Measurements from ENCODE around the gene LRRFIP1. TPM values are rescaled to one million over a fixed set of nuclear protein-coding genes. Genes with fewer than 3 reads are reported as not detected.
"Not testable (repeated sequence)": the region's sequence is repeated elsewhere in the genome, so short reads cannot be mapped to it uniquely, and the experiment has no call there.

LRRFIP1 gene
- total RNA-seq, 2 experiments from 2014 or later: 242 to 248 TPM

DNA sequence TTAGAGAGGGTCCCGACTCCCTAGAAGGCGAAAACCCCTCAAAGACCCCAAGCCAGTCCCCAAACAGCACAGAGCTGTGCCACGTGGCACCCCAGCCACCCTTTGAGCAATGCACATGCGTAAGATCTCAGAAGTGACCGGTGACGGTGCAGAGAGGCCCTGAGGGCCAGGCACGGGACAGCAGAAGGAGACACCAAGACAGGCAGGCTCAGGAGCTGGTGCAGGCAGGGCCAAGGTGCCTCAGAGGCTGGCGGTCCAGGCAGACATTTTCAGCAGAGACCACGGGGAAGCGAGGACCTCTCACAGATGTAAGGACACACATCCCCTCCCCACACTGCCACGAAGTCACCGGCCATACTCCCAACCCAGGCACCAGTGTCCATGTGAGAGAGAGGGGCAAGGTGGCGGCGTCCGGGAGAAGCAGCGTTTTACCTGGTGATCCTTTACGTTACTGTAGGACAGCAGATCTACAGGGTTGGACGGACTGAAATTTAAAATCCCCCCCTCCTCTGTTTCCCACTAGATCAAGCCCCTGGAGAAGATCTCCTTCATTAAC lies 34.9 kb upstream of the LRRFIP1 start:
- ChIA-PET CTCF (interaction anchor here (0.9 to 1.3 kb wide), 4 partner anchors 11 to 153 kb away, joined by 3 to 5 read pairs (median 4); no protein-coding TSS in a partner anchor), POLR2A (interaction anchor here (0.7 kb wide), 1 partner anchor 506 kb away, joined by 3 read pairs; no protein-coding TSS in a partner anchor)
- Mint-ChIP-seq H3K4me3 (no peak overlapping the region), H3K9me3 (no peaks in the 10 kb centered on the region), H3K27me3 (peaks cover 12% of the 10 kb centered on the region), H3K4me1 (peaks cover 17% of the 10 kb centered on the region), H3K27ac (no peak overlapping the region), H3K36me3 (ENCODE audit: low read depth) (no peaks in the 10 kb centered on the region)
- DNase-seq: no peak

DNA sequence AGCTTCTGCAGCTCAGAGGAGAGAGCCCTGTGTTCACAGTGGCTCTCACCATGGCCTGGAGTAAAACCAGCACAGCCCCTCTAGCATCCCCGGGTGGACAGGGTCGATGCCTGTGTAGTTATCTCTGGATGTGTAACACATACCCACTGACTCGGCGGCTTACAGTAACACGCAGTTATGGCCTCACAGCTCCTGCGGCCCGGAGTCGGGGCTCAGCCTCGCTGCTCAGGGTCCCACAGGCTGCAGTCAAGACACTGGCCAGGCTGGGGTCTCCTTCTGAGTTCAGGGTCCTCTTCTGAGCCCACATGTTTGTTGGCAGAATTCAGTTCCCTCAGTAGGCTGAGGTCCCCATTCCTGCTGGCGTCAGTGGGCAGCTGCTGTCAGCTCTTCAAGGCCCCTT lies 34.4 kb upstream of the LRRFIP1 start:
- H3K9me3 Mint-ChIP-seq: no peaks in the 10 kb centered on the region
- no peaks in the 10 kb centered on the region for H3K36me3 Mint-ChIP-seq (ENCODE audit: low read depth)
- no peak for DNase-seq
- no peak overlapping the region for H3K27ac Mint-ChIP-seq
- peaks cover 17% of the 10 kb centered on the region for H3K4me1 Mint-ChIP-seq
- no peak overlapping the region for H3K4me3 Mint-ChIP-seq
- POLR2A ChIA-PET: no interaction called here
- H3K27me3 Mint-ChIP-seq: peaks cover 9% of the 10 kb centered on the region
- CTCF ChIA-PET: interaction anchor here (1.1 kb wide), 1 partner anchor 118 kb away, joined by 3 read pairs; no protein-coding TSS in a partner anchor

DNA sequence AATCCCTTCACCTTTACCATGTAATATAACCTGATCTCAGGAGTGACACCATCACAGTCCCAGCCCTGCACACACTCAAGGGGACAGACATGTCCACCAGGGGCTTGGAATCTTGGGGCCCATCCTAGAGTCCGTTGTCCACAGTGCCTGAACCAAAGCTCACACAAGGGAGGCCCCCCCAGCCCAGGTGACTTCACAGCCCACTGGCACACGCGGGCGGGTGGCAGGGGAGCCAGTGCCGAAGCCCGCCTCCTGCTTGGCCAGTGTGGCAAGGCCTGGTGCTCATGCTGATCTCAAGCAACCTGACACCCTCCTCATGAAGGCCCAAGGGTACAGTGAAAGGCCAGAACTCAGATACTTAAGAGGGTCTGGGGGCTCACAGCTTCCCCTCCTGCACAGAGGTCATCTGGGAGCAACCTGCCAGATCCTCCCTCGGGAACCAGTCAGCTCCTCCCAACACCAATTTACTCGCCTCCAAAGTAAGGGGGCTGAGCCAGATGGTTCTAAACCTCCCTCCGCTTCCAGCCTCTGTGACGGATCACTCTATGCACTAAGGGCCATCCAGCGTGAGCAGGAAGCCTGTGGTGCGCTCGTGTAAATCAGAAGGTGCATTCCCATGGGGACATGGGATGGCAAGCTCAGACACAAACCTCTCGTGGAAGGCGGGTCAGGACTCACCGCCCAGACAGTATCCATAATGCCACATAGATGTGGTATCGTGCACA lies 33.6 kb upstream of the LRRFIP1 start:
- ChIA-PET CTCF (no interaction called here), POLR2A (no interaction called here)
- peaks cover 8% of the 10 kb centered on the region for H3K27me3 Mint-ChIP-seq
- no peaks in the 10 kb centered on the region for H3K36me3 Mint-ChIP-seq (ENCODE audit: low read depth)
- H3K9me3 Mint-ChIP-seq: no peaks in the 10 kb centered on the region
- peaks cover 18% of the 10 kb centered on the region for H3K4me1 Mint-ChIP-seq
- H3K27ac Mint-ChIP-seq: no peak overlapping the region
- DNase-seq: no peak
- H3K4me3 Mint-ChIP-seq: no peak overlapping the region

DNA sequence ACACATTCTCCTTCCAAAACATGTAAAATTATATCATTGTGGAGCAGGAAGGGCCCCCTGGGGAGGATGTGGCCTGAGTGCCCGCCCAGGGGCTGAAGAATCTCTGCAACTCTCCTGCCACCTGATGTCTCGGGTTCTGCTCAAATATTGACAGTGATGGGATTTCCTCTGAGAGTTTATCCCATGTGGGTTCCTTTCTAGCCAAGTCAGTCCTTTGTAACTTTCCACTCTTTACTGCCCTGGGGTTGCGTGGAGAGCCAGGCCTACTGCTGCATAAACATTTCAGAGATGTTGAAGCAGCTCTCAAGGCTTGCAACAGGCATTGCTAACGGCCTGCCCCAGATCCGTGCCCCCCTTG lies 32.9 kb upstream of the LRRFIP1 start:
- Mint-ChIP-seq H3K9me3 (no peaks in the 10 kb centered on the region), H3K27ac (no peak overlapping the region), H3K36me3 (ENCODE audit: low read depth) (no peaks in the 10 kb centered on the region), H3K27me3 (peaks cover 8% of the 10 kb centered on the region), H3K4me1 (peaks cover 18% of the 10 kb centered on the region), H3K4me3 (no peak overlapping the region)
- DNase-seq: no peak
- POLR2A ChIA-PET: no interaction called here
- CTCF ChIA-PET: no interaction called here

DNA sequence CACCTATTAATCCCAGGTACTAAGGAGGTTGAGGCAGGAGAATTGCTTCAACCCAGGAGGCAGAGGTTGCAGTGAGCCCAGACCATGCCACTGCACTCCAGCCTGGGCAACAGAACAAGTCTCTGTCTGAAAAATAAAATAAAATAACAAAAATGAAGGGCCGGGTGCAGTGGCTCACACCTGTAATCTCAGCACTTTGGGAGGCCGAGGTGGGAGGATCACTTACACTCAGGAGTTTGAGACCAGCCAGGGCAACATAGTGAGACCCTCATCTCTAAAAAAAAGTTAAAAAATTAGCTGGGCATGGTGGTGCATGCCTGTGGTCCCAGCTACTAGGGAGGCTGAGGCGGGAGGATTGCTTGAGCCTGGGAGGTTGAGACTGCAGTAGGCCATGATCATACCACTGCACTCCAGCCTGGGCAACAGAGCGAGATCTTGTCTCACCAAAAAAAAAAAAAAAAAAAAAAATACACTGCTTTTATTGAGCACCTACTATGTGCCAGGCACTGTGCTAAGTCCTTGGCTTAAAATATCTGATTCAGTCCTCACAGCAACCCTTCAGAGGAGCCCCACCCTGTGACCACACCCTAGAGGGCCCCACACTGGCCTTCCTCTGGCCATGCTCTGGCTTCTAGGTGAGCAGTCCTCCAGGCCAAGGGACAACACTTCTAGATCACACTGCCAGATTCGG lies 31.4 kb upstream of the LRRFIP1 start:
- H3K9me3 Mint-ChIP-seq; H3K4me3 Mint-ChIP-seq; POLR2A ChIA-PET; DNase-seq; H3K27ac Mint-ChIP-seq; H3K27me3 Mint-ChIP-seq; CTCF ChIA-PET; H3K36me3 Mint-ChIP-seq (ENCODE audit: low read depth): not testable (repeated sequence)
- peaks cover 13% of the 10 kb centered on the region for H3K4me1 Mint-ChIP-seq

DNA sequence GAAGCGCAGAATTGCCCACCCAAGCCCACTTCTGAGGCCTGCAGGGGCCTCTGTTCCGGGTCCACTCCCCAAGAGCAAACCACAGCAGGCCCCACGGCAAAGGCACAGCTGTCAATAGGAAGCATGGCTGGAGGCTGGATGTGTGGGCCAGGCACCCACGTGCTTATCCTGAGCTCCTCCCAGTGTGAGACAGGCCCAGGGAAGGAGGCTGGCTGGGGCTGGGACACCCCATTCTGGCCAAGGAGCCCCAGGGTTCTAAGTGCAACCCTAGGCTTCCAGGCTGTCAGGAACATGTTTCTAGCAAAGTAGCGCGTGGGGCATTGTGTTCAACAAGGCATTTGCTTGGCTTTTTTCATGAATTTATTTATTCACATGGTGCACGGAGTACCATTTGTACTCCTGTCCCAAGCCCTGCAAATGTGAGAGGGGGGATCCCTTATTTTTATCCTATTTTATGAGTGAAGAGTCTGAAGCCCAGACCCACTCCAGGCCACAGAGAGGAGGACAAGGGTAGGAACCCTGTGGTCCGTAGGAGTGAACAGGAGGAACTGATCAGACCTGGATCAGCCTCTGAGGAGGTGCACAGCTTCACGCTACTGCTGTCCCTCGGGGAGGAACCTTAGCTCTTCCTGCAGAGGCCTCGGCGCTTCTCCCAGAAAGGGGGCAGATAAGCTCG lies 30.7 kb upstream of the LRRFIP1 start:
- Mint-ChIP-seq H3K27ac (no peak overlapping the region), H3K9me3 (no peaks in the 10 kb centered on the region), H3K4me1 (peaks cover 6% of the 10 kb centered on the region), H3K27me3 (no peaks in the 10 kb centered on the region), H3K36me3 (ENCODE audit: low read depth) (no peaks in the 10 kb centered on the region), H3K4me3 (no peak overlapping the region)
- POLR2A ChIA-PET: no interaction called here
- DNase-seq: no peak
- CTCF ChIA-PET: no interaction called here

DNA sequence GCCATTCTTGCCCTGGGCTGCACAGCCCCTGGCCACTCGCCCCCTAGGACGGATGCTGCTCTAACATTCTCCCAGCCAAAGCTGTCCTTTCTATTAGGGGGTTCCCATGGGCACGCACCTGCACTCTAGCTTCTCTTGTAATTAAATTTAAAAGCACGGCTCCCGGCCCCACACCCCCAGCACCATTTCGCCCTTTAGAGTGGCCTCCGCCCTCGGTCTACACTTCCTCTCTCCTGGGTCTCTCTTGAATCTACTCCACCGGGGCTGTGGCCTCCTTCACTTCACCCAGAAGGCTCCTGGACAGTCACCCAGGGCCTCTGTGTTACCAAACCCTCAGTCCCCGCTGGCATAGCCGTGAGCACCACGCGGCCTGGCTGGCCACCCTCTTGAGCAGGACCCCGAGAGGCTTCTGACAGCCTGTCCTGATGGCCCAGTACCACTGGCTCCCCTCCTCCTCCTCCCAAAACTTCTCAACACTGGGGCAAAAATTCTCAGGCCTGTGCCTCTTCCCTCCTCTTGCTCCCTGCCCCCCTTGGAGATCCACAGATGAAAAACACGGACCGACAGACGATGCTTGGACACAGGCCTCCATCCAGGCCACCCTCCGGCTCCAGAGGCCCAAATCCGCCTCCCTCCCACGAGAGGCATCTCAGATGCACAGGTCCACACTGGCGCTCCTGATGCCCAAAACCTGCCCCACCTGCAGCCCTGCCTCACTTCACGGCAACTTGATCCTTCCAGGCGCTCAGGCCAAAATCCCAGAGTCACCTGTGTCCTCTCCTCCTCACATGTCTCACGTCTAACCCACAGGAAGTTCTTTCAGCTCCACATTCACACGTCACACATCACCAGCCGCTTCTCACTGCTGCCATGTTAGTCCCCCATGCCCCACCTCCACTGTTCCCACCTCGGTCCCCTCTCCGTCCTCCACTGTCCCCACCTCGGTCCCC lies 29.9 kb upstream of the LRRFIP1 start:
- Mint-ChIP-seq H3K9me3 (no peaks in the 10 kb centered on the region), H3K27ac (no peak overlapping the region), H3K36me3 (ENCODE audit: low read depth) (no peaks in the 10 kb centered on the region), H3K4me1 (peaks cover 7% of the 10 kb centered on the region), H3K27me3 (no peaks in the 10 kb centered on the region), H3K4me3 (no peak overlapping the region)
- ChIA-PET CTCF (no interaction called here), POLR2A (no interaction called here)
- no peak for DNase-seq

DNA sequence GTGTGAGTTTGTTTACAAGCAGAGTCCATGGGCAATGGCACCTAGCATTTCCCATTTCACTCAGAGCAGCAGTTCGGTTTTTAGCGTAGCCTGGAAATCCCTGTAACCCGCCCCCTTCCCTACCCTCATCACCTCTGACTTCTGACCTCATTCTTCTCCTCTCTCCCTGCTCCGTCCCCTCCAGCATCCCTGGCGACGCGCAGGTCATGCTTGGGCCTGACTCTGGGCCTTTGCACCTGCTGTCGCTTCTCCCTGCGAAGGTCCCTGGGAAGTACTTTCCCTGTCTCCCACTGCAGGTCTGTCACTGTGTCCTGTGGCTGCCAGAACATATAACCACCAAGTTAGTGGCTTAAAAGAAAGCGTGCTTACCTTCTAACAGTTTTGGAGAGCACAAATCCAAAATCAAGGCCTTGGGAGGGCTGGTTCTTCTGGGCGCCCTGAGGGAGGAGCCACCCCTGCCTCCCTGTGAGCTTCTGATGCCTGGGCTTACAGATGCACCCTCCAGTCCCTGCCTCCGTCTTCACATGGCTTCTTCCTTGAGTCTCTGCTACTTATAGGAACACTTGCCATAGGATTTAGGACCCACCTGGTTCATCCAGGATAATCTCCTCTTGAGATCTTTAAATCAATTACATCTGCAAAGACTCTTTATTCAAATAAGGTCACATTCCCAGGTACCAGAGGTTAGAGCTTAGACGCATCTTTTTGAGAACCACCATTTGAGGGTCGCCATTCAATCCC lies 28.7 kb upstream of the LRRFIP1 start:
- ChIA-PET POLR2A (no interaction called here), CTCF (no interaction called here)
- no peaks in the 10 kb centered on the region for H3K27me3 Mint-ChIP-seq
- DNase-seq: no peak
- H3K27ac Mint-ChIP-seq: peak overlapping the region; percentile 29
- H3K4me3 Mint-ChIP-seq: no peak overlapping the region
- H3K4me1 Mint-ChIP-seq: peaks cover 18% of the 10 kb centered on the region
- H3K9me3 Mint-ChIP-seq: no peaks in the 10 kb centered on the region
- H3K36me3 Mint-ChIP-seq (ENCODE audit: low read depth): no peaks in the 10 kb centered on the region

DNA sequence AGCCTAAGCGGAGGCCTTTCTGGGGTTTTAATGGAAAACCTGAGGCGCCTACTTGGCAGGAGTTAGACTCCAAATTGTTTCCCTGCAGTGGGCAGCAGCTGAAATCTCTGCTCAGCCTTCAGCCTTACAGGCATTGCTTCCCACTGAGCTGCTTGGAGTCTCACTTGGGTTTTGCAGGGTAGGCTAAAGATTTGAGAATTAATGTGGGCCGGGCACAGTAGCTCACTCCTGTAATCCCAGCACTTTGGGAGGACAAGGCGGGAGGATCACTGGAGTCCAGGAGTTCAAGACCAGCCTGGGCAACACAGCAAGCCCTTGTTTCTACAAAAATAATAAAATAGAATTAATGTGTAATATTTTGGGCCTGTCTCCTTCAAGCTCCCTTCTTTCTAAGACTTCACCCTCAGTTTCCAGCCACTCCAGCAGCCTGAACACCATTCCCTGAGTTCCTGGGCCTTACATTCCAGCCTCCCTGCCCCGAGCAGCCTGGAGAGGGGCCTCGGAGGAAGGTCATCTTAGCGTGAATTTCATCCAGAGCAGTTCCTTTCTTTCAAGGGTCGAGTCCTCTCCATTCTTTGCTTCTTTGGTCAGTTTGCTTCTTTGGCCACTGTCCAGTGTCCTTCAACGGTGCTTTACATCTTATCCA lies 27.8 kb upstream of the LRRFIP1 start:
- CTCF ChIA-PET: no interaction called here

DNA sequence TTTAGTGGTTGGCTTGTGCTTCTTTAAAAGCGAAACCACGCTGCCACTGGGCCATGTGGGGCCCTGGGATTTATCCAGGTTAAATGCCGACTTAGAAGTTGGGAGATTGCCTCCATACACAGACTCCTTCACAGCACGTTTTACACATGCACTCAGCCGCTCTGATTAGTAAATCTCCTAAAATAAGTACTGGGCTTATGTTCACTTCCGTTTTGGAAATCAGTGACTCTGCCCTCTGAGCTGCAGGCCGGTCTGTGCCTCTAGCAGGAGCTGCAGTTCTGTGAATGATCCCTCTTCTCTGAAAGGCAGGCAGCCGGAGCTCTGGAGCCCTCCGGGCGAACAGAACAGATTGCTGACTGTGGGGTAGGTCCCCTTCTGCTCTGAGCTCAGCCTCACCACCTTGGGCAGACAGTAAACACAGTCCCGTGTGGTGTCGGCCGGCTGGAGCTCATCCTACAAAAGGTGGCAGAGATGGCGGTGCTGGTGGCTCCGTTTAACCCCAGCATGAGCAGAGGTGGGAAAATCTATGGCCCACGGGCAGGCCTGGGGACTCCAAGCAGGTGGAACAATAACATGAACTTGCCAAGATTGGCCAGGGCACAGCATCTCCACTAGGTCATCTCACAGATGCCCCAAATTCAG lies 27.1 kb upstream of the LRRFIP1 start:
- ChIA-PET POLR2A (no interaction called here), CTCF (interaction anchor here (1.0 to 1.1 kb wide), 2 partner anchors 19 to 70 kb away, joined by 3 to 4 read pairs; no protein-coding TSS in a partner anchor)
- Mint-ChIP-seq H3K27ac (no peak overlapping the region), H3K4me1 (peaks cover 27% of the 10 kb centered on the region), H3K9me3 (no peaks in the 10 kb centered on the region), H3K4me3 (no peak overlapping the region), H3K36me3 (ENCODE audit: low read depth) (no peaks in the 10 kb centered on the region), H3K27me3 (no peaks in the 10 kb centered on the region)
- no peak for DNase-seq

More for the DNA sequence above, 27.8 kb upstream of the LRRFIP1 start:
- H3K9me3 Mint-ChIP-seq: no peaks in the 10 kb centered on the region
- no peak overlapping the region for H3K27ac Mint-ChIP-seq
- H3K27me3 Mint-ChIP-seq: no peaks in the 10 kb centered on the region
- POLR2A ChIA-PET: no interaction called here
- no peak for DNase-seq
- no peak overlapping the region for H3K4me3 Mint-ChIP-seq
- no peaks in the 10 kb centered on the region for H3K36me3 Mint-ChIP-seq (ENCODE audit: low read depth)
- H3K4me1 Mint-ChIP-seq: peaks cover 24% of the 10 kb centered on the region

DNA sequence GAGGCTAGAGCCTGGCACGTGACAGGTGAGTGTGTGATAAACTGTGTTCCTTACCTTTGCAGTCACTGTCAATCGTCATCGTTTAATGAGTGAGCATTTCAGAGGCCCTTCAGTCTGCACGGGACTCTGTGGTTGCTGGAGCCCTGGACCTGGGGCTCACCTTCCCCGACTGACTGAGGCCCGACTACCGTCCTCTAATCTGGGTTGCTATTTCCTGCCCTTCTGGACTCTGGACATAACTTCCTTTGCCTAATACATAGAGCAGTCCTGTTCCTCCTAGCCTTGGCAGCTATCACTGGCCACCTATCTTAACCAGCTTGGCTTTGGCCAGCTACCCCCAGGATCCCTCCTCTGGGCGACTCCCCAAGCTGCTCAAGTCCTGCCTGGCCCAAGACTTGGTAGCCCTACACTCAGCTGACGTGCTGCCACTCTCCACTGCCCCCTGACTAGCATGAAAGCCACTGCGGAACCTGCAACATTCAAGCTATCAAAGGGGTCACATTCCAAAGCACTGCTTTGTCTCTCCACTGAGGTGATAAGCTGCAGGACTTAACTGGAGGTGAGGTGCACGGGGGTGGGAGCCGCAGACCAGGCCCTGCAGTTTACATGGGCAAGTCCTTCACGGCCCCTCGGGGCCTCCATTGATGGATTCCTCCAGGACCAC lies 25.8 kb upstream of the LRRFIP1 start:
- no peak overlapping the region for H3K27ac Mint-ChIP-seq
- H3K4me1 Mint-ChIP-seq: peaks cover 24% of the 10 kb centered on the region
- no peaks in the 10 kb centered on the region for H3K9me3 Mint-ChIP-seq
- no peaks in the 10 kb centered on the region for H3K36me3 Mint-ChIP-seq (ENCODE audit: low read depth)
- no peak overlapping the region for H3K4me3 Mint-ChIP-seq
- ChIA-PET POLR2A (no interaction called here), CTCF (interaction anchor here (0.7 to 1.7 kb wide), 3 partner anchors 20 to 144 kb away, joined by 3 to 4 read pairs (median 3); no protein-coding TSS in a partner anchor)
- no peaks in the 10 kb centered on the region for H3K27me3 Mint-ChIP-seq
- no peak for DNase-seq

All from activated CD4-positive, alpha-beta memory T cell treated with anti-CD3 and anti-CD28 coated beads, Interleukin-2, amount 10 ng/mL, durations not matched to agents 7 days and 5 days (primary cell).